IPS DF 19.7 (cell line): Measurements from ENCODE around the gene LMTK2.

ENCODE experiments used
- DNase-seq: peaks from one replicate; pipeline ENCODE4 v3.0.0-alpha.2; 2013; ENCODE audit warnings: low read depth, low spot score

The LMTK2 gene

DNA sequence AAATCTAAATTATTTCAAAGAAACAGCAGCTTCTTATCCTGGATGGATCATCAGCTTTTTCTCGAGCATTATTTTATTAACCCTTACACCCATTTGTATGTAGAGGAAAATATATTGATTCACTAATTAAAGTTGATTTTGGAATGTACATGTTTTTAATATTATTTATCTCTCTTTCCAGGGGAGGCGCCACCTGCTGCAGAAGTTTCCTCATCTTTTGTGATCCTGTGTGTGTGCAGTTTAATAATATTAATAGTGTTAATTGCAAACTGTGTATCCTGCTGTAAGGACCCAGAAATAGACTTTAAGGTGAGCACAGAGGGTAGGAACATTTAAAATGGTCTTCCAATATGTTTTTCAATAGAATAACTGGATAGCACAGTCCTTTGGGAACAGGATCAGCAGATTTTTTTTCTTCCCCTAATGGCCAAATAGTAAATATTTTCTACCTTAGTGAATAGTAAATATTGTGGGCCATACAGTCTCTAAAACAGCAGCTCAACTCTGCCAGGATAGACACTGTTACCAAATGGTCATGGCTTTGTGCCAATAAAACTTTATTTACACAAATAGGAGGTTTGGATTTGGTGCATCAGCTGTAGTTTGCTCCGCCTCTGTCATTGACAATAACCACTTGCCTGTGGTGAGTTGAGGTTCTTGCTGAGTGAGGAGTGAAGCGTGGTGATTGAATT lies 30.6 kb downstream of the LMTK2 start:
- no peak for DNase-seq

DNA sequence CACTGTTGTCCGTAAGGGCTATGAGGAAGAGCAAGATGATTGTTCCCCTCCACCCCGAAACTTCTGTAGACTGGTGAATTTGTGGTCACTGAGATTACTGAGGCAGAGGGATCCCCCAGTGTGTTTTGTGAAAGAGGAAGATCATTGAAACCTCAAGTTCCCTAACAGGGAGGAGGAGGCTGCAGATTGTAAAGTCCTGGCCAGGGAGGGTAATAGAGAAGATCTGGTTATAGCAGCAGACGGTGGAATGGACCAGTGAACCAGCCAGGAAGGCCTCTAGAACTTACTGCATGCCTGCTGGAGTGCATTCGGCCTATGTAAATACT lies 31.1 kb downstream of the LMTK2 start:
- DNase-seq, result no peak

DNA sequence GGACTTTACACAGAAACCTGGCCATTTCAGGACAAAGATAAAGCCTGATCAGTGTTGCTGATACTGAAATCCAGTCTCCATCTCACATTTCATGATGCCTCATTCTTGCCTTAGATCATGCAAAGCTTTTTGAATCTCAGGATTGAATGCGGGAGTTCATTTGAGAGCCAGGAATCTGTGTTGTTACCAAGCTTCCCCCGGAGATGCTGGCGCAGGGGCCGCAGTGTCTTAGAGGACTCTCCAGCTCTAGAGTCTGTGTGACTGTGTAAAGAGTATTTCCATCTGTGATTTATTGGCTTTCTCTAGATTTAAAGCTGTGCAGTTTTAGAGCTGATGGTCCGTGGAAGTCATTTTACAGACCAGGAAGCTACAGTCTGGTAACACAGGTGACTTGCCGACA lies 32.0 kb downstream of the LMTK2 start:
- no peak for DNase-seq

DNA sequence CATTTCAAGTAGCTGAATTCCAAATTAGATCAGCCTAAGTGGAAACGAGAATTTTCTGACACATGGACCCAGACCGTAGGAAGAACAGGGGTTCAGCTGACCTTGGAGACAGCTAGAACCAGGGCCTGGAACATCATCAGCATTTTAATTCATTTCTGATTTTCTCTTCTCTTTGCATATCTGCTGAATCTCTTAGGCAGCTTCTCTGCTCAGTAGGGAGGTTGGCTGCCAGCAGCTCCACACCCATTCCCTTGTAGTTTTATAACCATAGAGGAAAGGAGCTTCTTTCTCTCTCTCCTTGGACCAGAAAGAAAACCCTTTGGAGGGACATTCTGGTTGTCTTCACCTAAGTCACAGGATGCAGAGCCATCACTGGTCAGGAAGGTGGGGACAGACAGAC lies 36.0 kb downstream of the LMTK2 start:
- no peak for DNase-seq

GRCh38 chr7:98148607-98149006 lies 41.9 kb downstream of the LMTK2 start:
- DNase-seq, result no peak

DNA sequence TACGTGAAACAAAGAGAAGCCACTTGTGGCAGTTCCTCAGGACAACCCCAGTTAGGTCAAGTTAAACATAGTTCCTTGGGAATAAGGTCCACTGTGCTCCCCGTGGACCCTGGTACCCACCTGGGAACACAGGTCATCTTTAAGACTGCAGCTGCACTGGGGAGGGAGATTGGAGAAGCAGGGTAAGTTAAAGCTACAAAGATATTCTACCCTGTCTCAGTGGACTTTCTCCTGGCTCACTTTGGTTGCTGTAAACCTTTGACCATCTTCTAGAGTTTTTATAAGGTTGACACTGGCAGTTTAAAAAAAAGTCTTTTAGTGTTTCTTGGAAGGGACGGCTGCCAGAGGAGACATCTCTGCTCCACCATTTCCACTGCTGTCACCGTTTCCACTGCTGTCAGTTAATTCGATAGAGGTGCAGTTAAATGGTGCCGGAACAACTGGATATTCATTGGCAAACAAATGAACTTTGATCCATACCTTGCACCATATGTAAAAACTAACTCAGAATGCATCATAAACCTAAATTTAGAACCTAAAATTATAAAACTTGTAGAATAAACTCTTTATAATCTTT lies 42.5 kb downstream of the LMTK2 start:
- DNase-seq, result no peak

DNA sequence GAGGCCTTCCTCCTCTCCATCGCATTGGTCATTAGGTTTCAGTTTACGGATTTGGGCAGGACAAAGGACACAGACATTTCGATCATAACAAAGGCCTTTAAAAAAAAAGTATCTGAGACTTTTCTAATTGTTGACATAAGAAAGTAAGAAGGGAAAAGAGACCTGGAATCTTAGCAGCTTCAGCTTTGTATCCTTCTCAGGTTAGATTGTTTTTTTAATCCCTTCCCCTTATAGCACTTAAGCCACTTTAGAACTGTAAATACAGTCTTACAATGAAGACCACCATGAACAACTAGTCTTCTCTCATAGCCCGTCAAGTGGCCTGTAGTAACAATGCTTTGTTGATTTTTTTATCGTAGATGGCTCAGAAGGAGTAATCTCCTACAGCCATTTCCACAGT lies 45.2 kb downstream of the LMTK2 start:
- no peak for DNase-seq

DNA sequence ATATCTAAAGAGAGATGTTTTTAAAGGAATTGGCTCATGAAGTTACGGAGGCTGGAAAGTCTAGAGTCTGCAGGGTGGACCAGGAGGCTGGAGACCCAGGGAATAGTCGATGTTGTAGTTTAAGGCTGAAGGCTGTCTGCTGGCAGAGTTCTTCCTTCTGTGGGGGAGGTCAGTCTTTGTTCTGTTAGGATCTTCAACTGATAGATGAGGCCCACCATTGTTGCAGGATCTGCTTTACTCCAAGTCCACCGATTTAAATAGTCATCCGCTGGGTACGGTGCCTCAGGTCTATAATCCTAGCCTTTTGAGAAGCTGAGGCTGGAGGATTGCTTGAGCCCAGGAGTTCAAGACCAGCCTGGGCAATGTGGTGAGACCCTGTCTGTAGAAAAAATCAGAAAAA lies 50.0 kb downstream of the LMTK2 start:
- no peak for DNase-seq

- no peak for DNase-seq
Observed at GRCh38 chr7:98157761-98158160, 51.1 kb downstream of the LMTK2 start.

DNA sequence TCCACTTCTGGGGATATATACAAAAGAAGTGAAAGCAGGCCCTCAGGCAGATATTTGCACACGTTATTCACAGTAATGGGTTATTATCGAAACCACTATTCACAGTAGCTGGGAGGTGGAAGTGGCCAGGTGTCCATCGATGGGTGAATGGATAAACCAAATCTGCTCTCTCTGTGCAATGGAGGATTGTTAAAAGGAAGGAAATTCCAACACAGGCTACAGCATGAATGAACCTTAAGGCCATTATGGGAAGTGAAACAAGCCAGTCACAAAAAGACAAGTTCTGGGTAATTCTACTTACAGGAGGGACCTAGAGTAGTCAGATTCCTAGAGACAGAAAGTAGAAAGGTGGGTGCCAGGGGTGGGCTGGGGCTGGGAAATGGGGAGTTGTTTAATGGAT lies 56.1 kb downstream of the LMTK2 start:
- no peak for DNase-seq

DNA sequence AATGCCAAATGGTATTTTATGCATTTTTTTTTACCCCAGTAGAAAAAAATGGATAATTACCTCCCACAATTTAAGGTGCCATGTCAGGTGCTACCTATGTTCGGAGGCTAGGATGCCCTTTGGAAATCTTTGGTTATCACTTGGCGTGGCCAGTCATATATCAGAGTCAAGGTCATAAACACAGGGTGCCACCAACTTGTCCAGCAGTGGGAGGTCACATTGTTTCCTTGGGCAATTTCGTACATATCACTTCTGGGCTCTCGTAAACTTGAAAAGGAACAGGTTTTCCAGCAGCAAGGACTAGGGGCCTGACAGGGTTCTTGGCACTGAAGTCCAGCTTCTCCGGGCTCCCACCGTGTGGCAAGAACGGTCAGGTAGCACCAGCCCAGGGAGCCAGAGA lies 56.6 kb downstream of the LMTK2 start:
- DNase-seq, result no peak

DNA sequence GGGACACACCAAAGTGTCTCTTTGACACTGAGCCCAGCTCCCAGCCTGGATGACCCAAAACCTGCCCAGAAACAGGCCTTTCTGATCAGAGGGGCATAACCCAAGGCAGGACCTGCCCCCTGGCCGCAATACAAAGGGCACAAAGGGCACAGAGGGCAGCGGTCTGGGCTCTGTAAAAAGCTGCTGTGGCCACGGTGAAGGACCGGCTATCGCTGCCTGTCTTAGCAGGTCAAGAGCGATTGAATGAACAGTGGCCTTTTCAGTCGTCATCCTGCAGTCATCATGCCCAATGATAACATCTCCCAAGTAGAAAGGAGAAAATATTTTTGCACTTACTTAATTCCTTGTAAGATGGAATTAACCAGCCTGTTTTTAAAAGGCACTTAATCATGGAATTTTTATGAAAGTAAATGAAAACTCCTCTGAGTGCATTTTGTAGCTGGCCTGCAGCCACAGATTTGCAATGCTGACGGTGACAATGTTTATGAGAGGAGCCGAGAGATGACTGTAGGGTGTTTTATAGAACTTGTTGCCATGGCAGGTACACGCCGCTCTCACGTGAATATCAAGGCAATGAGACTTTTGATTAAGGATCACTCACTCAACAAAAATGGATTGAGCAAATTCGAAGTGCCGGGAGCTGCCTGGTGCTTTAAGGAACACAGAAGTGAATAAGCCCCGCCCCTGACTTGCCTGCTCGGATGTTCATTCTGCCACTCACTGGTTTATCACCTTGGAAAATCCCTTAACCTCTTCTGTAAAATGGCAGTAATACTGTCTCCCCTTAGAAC lies 57.2 kb downstream of the LMTK2 start:
- no peak for DNase-seq

DNA sequence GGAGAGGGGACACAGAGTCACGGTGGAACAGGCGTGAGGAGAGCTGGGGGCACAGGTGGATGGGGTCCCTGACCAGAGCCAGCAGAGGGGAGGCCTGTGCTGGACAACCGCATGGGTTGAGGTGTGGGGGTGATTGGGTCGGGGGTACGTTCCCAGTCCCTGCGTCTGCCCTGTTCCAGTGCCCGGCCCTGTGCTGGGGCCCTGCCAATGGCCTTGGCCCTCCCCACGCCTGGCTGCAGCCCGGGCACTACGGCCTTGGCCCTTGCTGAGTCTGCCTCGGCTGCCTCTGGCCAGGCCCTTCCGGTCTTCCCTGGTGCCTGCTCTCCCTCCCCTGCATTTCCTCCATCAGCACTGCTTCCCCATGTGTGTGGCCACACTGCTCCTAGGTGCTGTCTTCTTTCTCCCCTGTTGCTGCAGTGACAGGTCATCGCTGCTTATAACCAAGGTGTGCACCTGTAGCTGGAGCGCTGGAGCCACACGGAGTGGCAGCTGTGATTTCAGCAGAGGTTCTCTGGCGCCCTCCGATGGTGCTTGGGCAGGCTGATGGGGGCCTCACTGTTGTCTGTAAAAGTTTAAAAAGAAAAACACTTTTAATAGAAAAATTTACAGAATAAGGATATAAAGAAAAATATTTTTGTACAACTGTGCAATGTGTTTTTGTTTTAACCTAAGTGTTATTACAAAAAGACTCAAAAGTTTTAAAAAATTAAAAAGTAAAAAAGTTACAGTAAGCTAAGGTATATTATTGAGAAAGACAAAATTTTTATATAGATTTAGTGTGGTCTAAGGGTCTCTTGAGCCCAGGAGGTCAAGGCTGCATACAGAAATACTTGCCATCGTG lies 59.4 kb downstream of the LMTK2 start:
- DNase-seq, result no peak

DNA sequence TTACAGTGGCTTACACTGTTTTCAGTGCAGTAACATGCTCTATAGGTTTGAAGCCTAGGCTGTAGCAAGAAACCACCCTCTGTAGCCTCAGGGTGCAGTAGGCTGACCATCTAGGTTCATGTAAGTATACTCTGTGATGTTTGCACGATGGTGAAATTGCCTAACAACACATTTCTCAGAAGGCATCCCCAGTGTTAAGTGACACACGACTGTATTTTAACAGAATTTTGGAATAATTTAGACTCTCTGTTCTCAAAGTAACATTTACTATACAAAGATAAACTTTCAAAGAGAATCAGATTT lies 60.0 kb downstream of the LMTK2 start:
- DNase-seq, result no peak

- DNase-seq, result no peak
Observed at GRCh38 chr7:98167653-98168052, 61.0 kb downstream of the LMTK2 start.

GRCh38 chr7:98168181-98168903 lies 61.7 kb downstream of the LMTK2 start:
- DNase-seq, result peak; percentile 54

- DNase-seq, result no peak
Observed at GRCh38 chr7:98168904-98169621, 62.4 kb downstream of the LMTK2 start.

- DNase-seq, result no peak
Observed at GRCh38 chr7:98170966-98171365, 64.3 kb downstream of the LMTK2 start.

DNA sequence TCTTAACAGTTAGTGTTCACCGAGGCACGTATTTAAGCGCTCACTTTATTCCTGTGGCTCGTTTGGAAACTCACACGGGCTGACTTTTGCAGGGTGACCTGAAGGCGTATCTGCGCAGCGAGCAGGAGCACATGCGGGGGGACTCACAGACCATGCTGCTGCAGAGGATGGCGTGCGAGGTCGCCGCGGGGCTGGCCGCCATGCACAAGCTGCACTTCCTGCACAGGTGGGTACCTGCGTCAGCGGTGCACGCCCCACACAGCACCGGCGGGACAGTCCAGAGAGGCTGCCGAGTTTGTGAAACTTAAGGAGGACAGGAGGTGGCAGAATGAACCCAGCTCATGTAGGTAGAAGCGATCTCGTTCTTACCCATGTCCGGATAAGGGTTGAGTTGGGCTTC lies 64.8 kb downstream of the LMTK2 start:
- DNase-seq, result no peak

- DNase-seq, result no peak
Observed at GRCh38 chr7:98174334-98175259, 67.9 kb downstream of the LMTK2 start.
